Panc1 (cell line): ENCODE measurements around the gene PLA2G12B. TPM values are rescaled to one million over a fixed set of nuclear protein-coding genes. Genes with fewer than 3 reads are reported as not detected.

Experiments used
- ATAC-seq: fragments of 200-7000 bp; cut with Tn5 transposase; 2 replicates; pipeline ENCODE4 v1.9.1; 2020; ENCODE audit warnings: mild to moderate bottlenecking, moderate library complexity
- BruUV-seq: library from RNA; stranded (reverse); fragments of 400-500 nt; replicated peaks from 2 replicates; lab custom pipeline; 2021; lab: Mats Ljungman, UMichigan
- CTCF ChIA-PET: fragments of 300-600 bp; sonication (Branson Sonifier 250); formaldehyde crosslinking; loops from one replicate; lab custom pipeline; 2022; ENCODE audit warnings: antibody characterized with exemption; lab: Charles Lee
- POLR2A ChIA-PET: fragments of 300-600 bp; sonication (Branson Sonifier 250); formaldehyde crosslinking; loops from one replicate; lab custom pipeline; 2022; ENCODE audit warnings: antibody characterized with exemption; lab: Charles Lee
- DNase-seq: peaks from one replicate; pipeline ENCODE4 v3.0.0-alpha.2; 2010; ENCODE audit warnings: low read depth, low spot score
- H3K27ac ChIP-seq: 2 replicates; pipeline ENCODE4 v1.5.1; 2011; ENCODE audit warnings: mild to moderate bottlenecking, low read length, inconsistent platforms
- H3K27me3 ChIP-seq: fragments of 200-500 bp; sonication (Bioruptor generic); 2 replicates; pipeline ENCODE4 v1.6.0; 2014; ENCODE audit warnings: low read length, inconsistent platforms; ENCODE audit not compliant: control insufficient read depth, insufficient read depth
- H3K36me3 ChIP-seq: fragments of 200-500 bp; sonication (Bioruptor generic); 2 replicates; pipeline ENCODE4 v1.5.1; 2014; ENCODE audit warnings: inconsistent platforms, mild to moderate bottlenecking, low read length, moderate library complexity; ENCODE audit not compliant: control insufficient read depth, insufficient read depth
- H3K4me1 ChIP-seq: 2 replicates; pipeline ENCODE4 v1.5.1; 2011; ENCODE audit warnings: inconsistent platforms, mild to moderate bottlenecking, low read length, moderate library complexity; ENCODE audit not compliant: control insufficient read depth, insufficient read depth
- H3K4me3 ChIP-seq, 2 experiments: 2 replicates each; pipeline ENCODE4 v1.5.1; 2011 to 2012; ENCODE audit warnings: low read depth in 2 of 2, low read length in 2 of 2, mild to moderate bottlenecking in 2 of 2, inconsistent platforms in 1 of 2, moderate library complexity in 1 of 2
- H3K9me3 ChIP-seq: fragments of 200-500 bp; sonication (Bioruptor generic); 2 replicates; pipeline ENCODE4 v1.5.1; 2014; ENCODE audit warnings: low read depth, mild to moderate bottlenecking, inconsistent platforms, low read length, moderate library complexity; ENCODE audit not compliant: control insufficient read depth, insufficient read depth
- POLR2AphosphoS5 ChIP-seq: IDR thresholded peaks from 2 replicates; pipeline ENCODE4 v1.6.1; 2012; ENCODE audit warnings: mild to moderate bottlenecking, low read depth, low read length, moderate library complexity
- SIN3A ChIP-seq: IDR thresholded peaks from 2 replicates; pipeline ENCODE4 v1.6.1; 2012; ENCODE audit warnings: low read depth, mild to moderate bottlenecking, low read length, moderate library complexity, borderline replicate concordance; ENCODE audit not compliant: insufficient read depth
- TCF7L2 ChIP-seq: IDR thresholded peaks from 2 replicates; pipeline ENCODE4 v1.6.1; 2011; ENCODE audit warnings: mild to moderate bottlenecking, low read depth, low read length, inconsistent platforms
- in situ Hi-C: cut with HindIII; loops from 2 replicates; pipeline ENCODE4 v1.10.0; 2016; ENCODE audit warnings: low sequenced_read_pairs, low pct_unique_long_range_greater_than_20kb
- intact Hi-C: fragments of 100-400 bp; cut with micrococcal nuclease; formaldehyde crosslinking; loops from one replicate; pipeline ENCODE4 v1.10.0; 2022; ENCODE audit not compliant: unreplicated experiment
- total RNA-seq: library from RNA; stranded (reverse); gene quantifications from one replicate; pipeline ENCODE4 v1.2.1, GENCODE V29; 2021; ENCODE audit not compliant: unreplicated experiment
- TF ChIP-seq, protein P1 (sequence below): fragments of 450-650 bp; IDR thresholded peaks from 2 replicates; pipeline ENCODE4 v1.5.1; 2017; ENCODE audit warnings: mild to moderate bottlenecking
- TF ChIP-seq, protein P2 (sequence below), 2 experiments: IDR thresholded peaks; 2 replicates each; pipeline ENCODE4 v1.6.1; 2011 to 2012; ENCODE audit warnings: low read depth in 2 of 2, control low read depth in 1 of 2, low read length in 1 of 2, mild to moderate bottlenecking in 1 of 2, moderate library complexity in 1 of 2; ENCODE audit not compliant: insufficient read depth in 1 of 2

Gene PLA2G12B
- total RNA-seq, 1 experiment from 2014 or later, result not detected

DNA sequence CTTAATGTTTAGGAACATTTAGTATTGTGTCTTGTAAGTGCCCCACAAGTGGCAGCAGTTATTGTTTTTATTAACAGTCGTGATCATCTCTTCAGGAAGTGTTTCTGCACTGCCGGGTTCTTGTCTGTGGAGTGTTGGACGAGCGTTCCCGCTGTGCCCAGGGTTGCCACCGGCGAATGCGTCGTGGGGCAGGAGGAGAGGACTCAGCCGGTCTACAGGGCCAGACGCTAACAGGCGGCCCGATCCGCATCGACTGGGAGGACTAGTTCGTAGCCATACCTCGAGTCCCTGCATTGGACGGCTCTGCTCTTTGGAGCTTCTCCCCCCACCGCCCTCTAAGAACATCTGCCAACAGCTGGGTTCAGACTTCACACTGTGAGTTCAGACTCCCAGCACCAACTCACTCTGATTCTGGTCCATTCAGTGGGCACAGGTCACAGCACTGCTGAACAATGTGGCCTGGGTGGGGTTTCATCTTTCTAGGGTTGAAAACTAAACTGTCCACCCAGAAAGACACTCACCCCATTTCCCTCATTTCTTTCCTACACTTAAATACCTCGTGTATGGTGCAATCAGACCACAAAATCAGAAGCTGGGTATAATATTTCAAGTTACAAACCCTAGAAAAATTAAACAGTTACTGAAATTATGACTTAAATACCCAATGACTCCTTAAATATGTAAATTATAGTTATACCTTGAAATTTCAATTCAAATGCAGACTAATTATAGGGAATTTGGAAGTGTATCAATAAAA, 22.2 kb downstream of the PLA2G12B start:
- H3K4me3 ChIP-seq, result no peak overlapping the region
- H3K9me3 ChIP-seq, result no peaks in the 10 kb centered on the region
- H3K4me1 ChIP-seq, result no peaks in the 10 kb centered on the region
- no peak for TF ChIP-seq POLR2AphosphoS5
- TF ChIP-seq SIN3A, result no peak
- DNase-seq, result no peak
- ChIA-PET CTCF (no interaction called here), POLR2A (no interaction called here)
- H3K27ac ChIP-seq, result no peak overlapping the region
- H3K27me3 ChIP-seq, result 0 out of 2 replicates have a peak, but pooled peaks cover 2% of the 10 kb centered on the region
- no peaks in the 10 kb centered on the region for H3K36me3 ChIP-seq
- in situ Hi-C loops, result no loop called here
- intact Hi-C loops, result no loop called here
- no peak for ATAC-seq
- no TSS peak for BruUV-seq

DNA sequence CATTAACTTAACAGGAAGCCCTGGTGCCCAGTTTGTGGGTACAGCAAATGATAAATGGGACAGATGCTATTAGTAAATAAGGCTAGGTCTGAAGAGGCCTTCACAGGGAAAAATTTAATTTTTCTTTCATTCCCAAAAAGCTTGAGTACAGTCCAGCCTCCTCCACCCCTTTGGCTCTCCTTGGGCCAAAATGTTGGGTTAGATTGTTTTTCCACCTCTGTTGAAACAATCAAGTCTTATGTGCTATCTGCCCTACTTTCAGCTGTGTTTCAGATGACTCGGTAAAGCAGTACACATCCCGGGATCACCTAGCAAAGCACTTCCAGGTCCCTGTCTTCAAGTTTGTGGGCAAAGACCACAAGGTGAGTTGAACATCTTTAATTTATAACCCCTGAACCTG, 24.3 kb downstream of the PLA2G12B start:
- ATAC-seq, result no peak
- BruUV-seq, result no TSS peak
- Histone ChIP-seq H3K4me1 (no peaks in the 10 kb centered on the region), H3K27me3 (0 out of 2 replicates have a peak, but pooled peaks cover 2% of the 10 kb centered on the region), H3K27ac (no peak overlapping the region), H3K9me3 (no peaks in the 10 kb centered on the region), H3K36me3 (no peaks in the 10 kb centered on the region), H3K4me3 (no peak overlapping the region)
- POLR2A ChIA-PET, result interaction anchor here (0.7 kb wide), 1 partner anchor 106 kb away, joined by 14 read pairs; no protein-coding TSS in a partner anchor
- no peak for DNase-seq
- in situ Hi-C loops (no loop called here), intact Hi-C loops (no loop called here)
- CTCF ChIA-PET, result no interaction called here
- TF ChIP-seq, protein P1, sequence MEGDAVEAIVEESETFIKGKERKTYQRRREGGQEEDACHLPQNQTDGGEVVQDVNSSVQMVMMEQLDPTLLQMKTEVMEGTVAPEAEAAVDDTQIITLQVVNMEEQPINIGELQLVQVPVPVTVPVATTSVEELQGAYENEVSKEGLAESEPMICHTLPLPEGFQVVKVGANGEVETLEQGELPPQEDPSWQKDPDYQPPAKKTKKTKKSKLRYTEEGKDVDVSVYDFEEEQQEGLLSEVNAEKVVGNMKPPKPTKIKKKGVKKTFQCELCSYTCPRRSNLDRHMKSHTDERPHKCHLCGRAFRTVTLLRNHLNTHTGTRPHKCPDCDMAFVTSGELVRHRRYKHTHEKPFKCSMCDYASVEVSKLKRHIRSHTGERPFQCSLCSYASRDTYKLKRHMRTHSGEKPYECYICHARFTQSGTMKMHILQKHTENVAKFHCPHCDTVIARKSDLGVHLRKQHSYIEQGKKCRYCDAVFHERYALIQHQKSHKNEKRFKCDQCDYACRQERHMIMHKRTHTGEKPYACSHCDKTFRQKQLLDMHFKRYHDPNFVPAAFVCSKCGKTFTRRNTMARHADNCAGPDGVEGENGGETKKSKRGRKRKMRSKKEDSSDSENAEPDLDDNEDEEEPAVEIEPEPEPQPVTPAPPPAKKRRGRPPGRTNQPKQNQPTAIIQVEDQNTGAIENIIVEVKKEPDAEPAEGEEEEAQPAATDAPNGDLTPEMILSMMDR, result no peak
- TF ChIP-seq POLR2AphosphoS5, result no peak
- TF ChIP-seq, protein P2, sequence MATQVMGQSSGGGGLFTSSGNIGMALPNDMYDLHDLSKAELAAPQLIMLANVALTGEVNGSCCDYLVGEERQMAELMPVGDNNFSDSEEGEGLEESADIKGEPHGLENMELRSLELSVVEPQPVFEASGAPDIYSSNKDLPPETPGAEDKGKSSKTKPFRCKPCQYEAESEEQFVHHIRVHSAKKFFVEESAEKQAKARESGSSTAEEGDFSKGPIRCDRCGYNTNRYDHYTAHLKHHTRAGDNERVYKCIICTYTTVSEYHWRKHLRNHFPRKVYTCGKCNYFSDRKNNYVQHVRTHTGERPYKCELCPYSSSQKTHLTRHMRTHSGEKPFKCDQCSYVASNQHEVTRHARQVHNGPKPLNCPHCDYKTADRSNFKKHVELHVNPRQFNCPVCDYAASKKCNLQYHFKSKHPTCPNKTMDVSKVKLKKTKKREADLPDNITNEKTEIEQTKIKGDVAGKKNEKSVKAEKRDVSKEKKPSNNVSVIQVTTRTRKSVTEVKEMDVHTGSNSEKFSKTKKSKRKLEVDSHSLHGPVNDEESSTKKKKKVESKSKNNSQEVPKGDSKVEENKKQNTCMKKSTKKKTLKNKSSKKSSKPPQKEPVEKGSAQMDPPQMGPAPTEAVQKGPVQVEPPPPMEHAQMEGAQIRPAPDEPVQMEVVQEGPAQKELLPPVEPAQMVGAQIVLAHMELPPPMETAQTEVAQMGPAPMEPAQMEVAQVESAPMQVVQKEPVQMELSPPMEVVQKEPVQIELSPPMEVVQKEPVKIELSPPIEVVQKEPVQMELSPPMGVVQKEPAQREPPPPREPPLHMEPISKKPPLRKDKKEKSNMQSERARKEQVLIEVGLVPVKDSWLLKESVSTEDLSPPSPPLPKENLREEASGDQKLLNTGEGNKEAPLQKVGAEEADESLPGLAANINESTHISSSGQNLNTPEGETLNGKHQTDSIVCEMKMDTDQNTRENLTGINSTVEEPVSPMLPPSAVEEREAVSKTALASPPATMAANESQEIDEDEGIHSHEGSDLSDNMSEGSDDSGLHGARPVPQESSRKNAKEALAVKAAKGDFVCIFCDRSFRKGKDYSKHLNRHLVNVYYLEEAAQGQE (IDR thresholded peaks at IDR 0.05; ENCODE audit: insufficient read depth in 1 of 2, low read depth in 2 of 2, low read length in 1 of 2), result no peak
- TF ChIP-seq SIN3A, result no peak

DNA sequence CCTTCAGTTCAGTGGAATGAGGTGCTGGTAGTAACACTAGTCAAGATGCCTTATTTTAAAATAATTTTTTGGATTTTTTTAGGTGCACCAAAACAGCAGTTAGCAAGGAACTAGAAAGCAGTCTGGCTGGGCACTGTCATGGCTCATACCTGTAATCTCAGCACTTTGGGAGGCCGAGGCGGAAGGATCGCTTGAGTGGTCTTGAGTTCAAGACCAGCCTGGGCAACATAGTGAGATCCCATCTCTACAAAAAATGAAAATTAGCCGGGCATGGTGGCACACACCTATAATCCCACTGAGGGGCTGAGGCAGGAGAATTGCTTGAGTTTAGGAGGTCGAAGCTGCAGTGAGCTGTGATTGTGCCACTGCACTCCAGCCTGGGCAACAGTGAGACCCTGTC, 25.8 kb downstream of the PLA2G12B start:
- TF ChIP-seq, protein P2 (IDR thresholded peaks at IDR 0.05; ENCODE audit: insufficient read depth in 1 of 2, low read depth in 2 of 2, low read length in 1 of 2), result no peak
- TF ChIP-seq POLR2AphosphoS5, result no peak
- TF ChIP-seq SIN3A, result no peak
- TF ChIP-seq, protein P1, result no peak
- TF ChIP-seq TCF7L2, result no peak
- Histone ChIP-seq H3K4me3 (no peak overlapping the region), H3K9me3 (no peaks in the 10 kb centered on the region), H3K36me3 (no peaks in the 10 kb centered on the region), H3K27ac (no peak overlapping the region), H3K27me3 (0 out of 2 replicates have a peak, but pooled peaks cover 2% of the 10 kb centered on the region), H3K4me1 (no peaks in the 10 kb centered on the region)
- no TSS peak for BruUV-seq
- no peak for DNase-seq
- intact Hi-C loops (no loop called here), in situ Hi-C loops (no loop called here)
- CTCF ChIA-PET, result no interaction called here
- POLR2A ChIA-PET, result no interaction called here
- ATAC-seq, result no peak
